ENCODE results near the gene LSS. TPM values are rescaled to one million over a fixed set of nuclear protein-coding genes. Genes with fewer than 3 reads are reported as not detected.

LSS gene
- total and polyA plus RNA-seq, 2 experiments from 2014 or later: 55.0 to 237 TPM

- TF ChIP-seq REST (IDR thresholded peaks at IDR 0.05; ENCODE audit: unreplicated experiment): no peak
- no peak for TF ChIP-seq CREB1 (CRISPR knock-in tag; IDR thresholded peaks at IDR 0.05; ENCODE audit: low read depth)
- no peak for TF ChIP-seq EZH2 (IDR thresholded peaks at IDR 0.05; ENCODE audit: low read depth, unreplicated experiment)
- no peak for TF ChIP-seq JUNB (IDR thresholded peaks at IDR 0.05; ENCODE audit: unreplicated experiment)
Measured at GRCh38 chr21:46220275-46220810, 8.2 kb downstream of the LSS start (continued).

- H4K20me1 ChIP-seq (replicated peaks; ENCODE audit: insufficient read depth): peaks cover 26% of the 10 kb centered on the region
- Mint-ChIP-seq H3K9me3 (no peaks in the 10 kb centered on the region), H3K4me3 (no peak overlapping the region), H3K4me1 (peaks cover 5% of the 10 kb centered on the region; the same call in 1 of the 3 replicates), H3K27ac (no peak overlapping the region), H3K36me3 (ENCODE audit: low read depth) (peaks cover 24% of the 10 kb centered on the region), H3K27me3 (ENCODE audit: insufficient read depth, low read depth, poor library complexity) (peaks cover 6% of the 10 kb centered on the region)
- 0 out of 2 replicates have a peak, but pooled peaks cover 5% of the 10 kb centered on the region for H3F3A ChIP-seq (replicated peaks; ENCODE audit: low read depth)
- ATAC-seq (no peak), DNase-seq (ENCODE audit: low spot score) (no peak)
- H3K4me2 ChIP-seq: no peak overlapping the region
- no peaks in the 10 kb centered on the region for H3K9me2 ChIP-seq (ENCODE audit: insufficient read depth)
- H3K36me3 ChIP-seq (ENCODE audit: insufficient read depth): peaks cover 14% of the 10 kb centered on the region; the same call in 1 of the 2 replicates
- H3K79me2 ChIP-seq (replicated peaks; ENCODE audit: insufficient read depth): peaks cover 74% of the 10 kb centered on the region
- no peak overlapping the region for H2AFZ ChIP-seq
- no peaks in the 10 kb centered on the region for H3K4me1 ChIP-seq (ENCODE audit: insufficient read depth)
- H3K27me3 ChIP-seq (ENCODE audit: insufficient read depth): no peaks in the 10 kb centered on the region
- TF ChIP-seq POLR2AphosphoS5 (IDR thresholded peaks at IDR 0.05; ENCODE audit: low read depth): no peak
- TF ChIP-seq ZNF331 (CRISPR knock-in tag; IDR thresholded peaks at IDR 0.05; ENCODE audit: low read depth): no peak
- no peak for TF ChIP-seq ETS1 (IDR thresholded peaks at IDR 0.05)
- no peak for TF ChIP-seq ZNF462 (CRISPR knock-in tag; IDR thresholded peaks at IDR 0.05)
- TF ChIP-seq CREB1 (CRISPR knock-in tag; IDR thresholded peaks at IDR 0.05; ENCODE audit: low read depth): no peak
- no peak overlapping the region for H3K4me3 ChIP-seq
- no peak overlapping the region for H3K27ac ChIP-seq (ENCODE audit: low read depth)
Measured at GRCh38 chr21:46219591-46220239, 8.9 kb downstream of the LSS start.
